Urinary bladder (tissue), 2 donors: ENCODE data around the gene PROSER3. TPM values are rescaled to one million over a fixed set of nuclear protein-coding genes. Genes with fewer than 3 reads are reported as not detected.

Experiments used
- polyA plus RNA-seq: library from polyadenylated mRNA; stranded (reverse); fragments of 200-250 nt; gene quantifications from one replicate; pipeline ENCODE4 v1.2.3, GENCODE V29; 2013
- total RNA-seq: library from RNA; depleted of rRNA; stranded (reverse); fragments of >200 nt; gene quantifications from one replicate; pipeline ENCODE4 v1.2.3, GENCODE V29; 2014
- donor health status: healthy.

Gene PROSER3
- total and polyA plus RNA-seq, 2 donors, result 6.8 to 12.2 TPM

Other genes with a start within 250 kb of the PROSER3 start
- gene DMKN, start 244.5 kb upstream of the PROSER3 start, total RNA-seq, result 10.7 TPM
- gene DMKN, start 244.5 kb upstream of the PROSER3 start, polyA plus RNA-seq, result 17.5 TPM
- not detected for gene SBSN, start 229.9 kb upstream of the PROSER3 start, total RNA-seq
- gene SBSN, start 229.9 kb upstream of the PROSER3 start, polyA plus RNA-seq, result 0.15 TPM
- gene GAPDHS, start 224.7 kb upstream of the PROSER3 start, total RNA-seq, result not detected
- gene GAPDHS, start 224.7 kb upstream of the PROSER3 start, polyA plus RNA-seq, result not detected
- 57.0 TPM for gene TMEM147, start 212.6 kb upstream of the PROSER3 start, total RNA-seq
- 141 TPM for gene TMEM147, start 212.6 kb upstream of the PROSER3 start, polyA plus RNA-seq
- gene ATP4A, start 194.5 kb upstream of the PROSER3 start, total RNA-seq, result not detected
- not detected for gene ATP4A, start 194.5 kb upstream of the PROSER3 start, polyA plus RNA-seq
- gene PMIS2, start 172.0 kb upstream of the PROSER3 start, total RNA-seq, result not detected
- gene PMIS2, start 172.0 kb upstream of the PROSER3 start, polyA plus RNA-seq, result not detected
- 6.3 TPM for gene HAUS5, start 145.4 kb upstream of the PROSER3 start, total RNA-seq
- 8.8 TPM for gene HAUS5, start 145.4 kb upstream of the PROSER3 start, polyA plus RNA-seq
- 14.8 TPM for gene RBM42, start 129.1 kb upstream of the PROSER3 start, total RNA-seq
- gene RBM42, start 129.1 kb upstream of the PROSER3 start, polyA plus RNA-seq, result 89.5 TPM
- gene ETV2, start 116.4 kb upstream of the PROSER3 start, total RNA-seq, result 0.32 TPM
- gene ETV2, start 116.4 kb upstream of the PROSER3 start, polyA plus RNA-seq, result 1.7 TPM
- gene COX6B1, start 109.9 kb upstream of the PROSER3 start, total RNA-seq, result 192 TPM
- gene COX6B1, start 109.9 kb upstream of the PROSER3 start, polyA plus RNA-seq, result 592 TPM
- gene UPK1A, start 91.7 kb upstream of the PROSER3 start, total RNA-seq, result 89.8 TPM
- 81.8 TPM for gene UPK1A, start 91.7 kb upstream of the PROSER3 start, polyA plus RNA-seq
- not detected for gene ZBTB32, start 53.6 kb upstream of the PROSER3 start, total RNA-seq
- 0.09 TPM for gene ZBTB32, start 53.6 kb upstream of the PROSER3 start, polyA plus RNA-seq
- 7.1 TPM for gene KMT2B, start 40.2 kb upstream of the PROSER3 start, total RNA-seq
- gene KMT2B, start 40.2 kb upstream of the PROSER3 start, polyA plus RNA-seq, result 25.9 TPM
- 0.53 TPM for gene IGFLR1, start 15.7 kb upstream of the PROSER3 start, total RNA-seq
- gene IGFLR1, start 15.7 kb upstream of the PROSER3 start, polyA plus RNA-seq, result 21.2 TPM
- gene U2AF1L4, start 12.8 kb upstream of the PROSER3 start, total RNA-seq, result 9.6 TPM
- gene U2AF1L4, start 12.8 kb upstream of the PROSER3 start, polyA plus RNA-seq, result 25.3 TPM
- gene PSENEN, start 12.5 kb upstream of the PROSER3 start, total RNA-seq, result 13.7 TPM
- gene PSENEN, start 12.5 kb upstream of the PROSER3 start, polyA plus RNA-seq, result 49.2 TPM
- gene LIN37, start 9.6 kb upstream of the PROSER3 start, total RNA-seq, result 5.4 TPM
- 18.8 TPM for gene LIN37, start 9.6 kb upstream of the PROSER3 start, polyA plus RNA-seq
- gene HSPB6, start 1.1 kb upstream of the PROSER3 start, total RNA-seq, result 25.4 TPM
- 657 TPM for gene HSPB6, start 1.1 kb upstream of the PROSER3 start, polyA plus RNA-seq
- 17.4 TPM for gene ARHGAP33, start 17.4 kb downstream of the PROSER3 start, total RNA-seq
- gene ARHGAP33, start 17.4 kb downstream of the PROSER3 start, polyA plus RNA-seq, result 10.2 TPM
- not detected for gene PRODH2, start 54.7 kb downstream of the PROSER3 start, total RNA-seq
- 0.18 TPM for gene PRODH2, start 54.7 kb downstream of the PROSER3 start, polyA plus RNA-seq
- gene NPHS1, start 94.3 kb downstream of the PROSER3 start, total RNA-seq, result 0.05 TPM
- not detected for gene NPHS1, start 94.3 kb downstream of the PROSER3 start, polyA plus RNA-seq
- gene KIRREL2, start 98.7 kb downstream of the PROSER3 start, total RNA-seq, result not detected
- not detected for gene KIRREL2, start 98.7 kb downstream of the PROSER3 start, polyA plus RNA-seq
- 3.0 TPM for gene APLP1, start 110.4 kb downstream of the PROSER3 start, total RNA-seq
- gene APLP1, start 110.4 kb downstream of the PROSER3 start, polyA plus RNA-seq, result 5.8 TPM
- gene NFKBID, start 142.4 kb downstream of the PROSER3 start, total RNA-seq, result 6.1 TPM
- 4.2 TPM for gene NFKBID, start 142.4 kb downstream of the PROSER3 start, polyA plus RNA-seq
- 6.7 TPM for gene HCST, start 144.4 kb downstream of the PROSER3 start, total RNA-seq
- 17.3 TPM for gene HCST, start 144.4 kb downstream of the PROSER3 start, polyA plus RNA-seq
- 5.1 TPM for gene TYROBP, start 150.1 kb downstream of the PROSER3 start, total RNA-seq
- gene TYROBP, start 150.1 kb downstream of the PROSER3 start, polyA plus RNA-seq, result 113 TPM
- gene LRFN3, start 178.2 kb downstream of the PROSER3 start, total RNA-seq, result 1.9 TPM
- gene LRFN3, start 178.2 kb downstream of the PROSER3 start, polyA plus RNA-seq, result 17.2 TPM
- 10.9 TPM for gene SDHAF1, start 237.0 kb downstream of the PROSER3 start, total RNA-seq
- 37.6 TPM for gene SDHAF1, start 237.0 kb downstream of the PROSER3 start, polyA plus RNA-seq